Gastroesophageal sphincter (tissue), 4 donors: ENCODE data around the gene PSMC4. TPM values are rescaled to one million over a fixed set of nuclear protein-coding genes. Genes with fewer than 3 reads are reported as not detected.

ENCODE experiments used
- ATAC-seq: fragments of 150-250 bp; one replicate; pipeline ENCODE4 v1.9.1; 2016; ENCODE audit warnings: mild to moderate bottlenecking, moderate library complexity
- H3K27ac ChIP-seq, 4 donors: fragments of 200-600 bp; sonication (generic) in 3 of 4; 1 replicate in 3 of 4; 2 replicates in 1 of 4; pipeline ENCODE4 v1.5.1; 2016 to 2019
- H3K27me3 ChIP-seq: fragments of 200-600 bp; sonication (generic); one replicate; pipeline ENCODE4 v1.5.1; 2019
- H3K36me3 ChIP-seq, 2 donors: fragments of 200-600 bp; sonication (generic); one replicate each; pipeline ENCODE4 v1.5.1; 2019; ENCODE audit warnings: control low read depth in 1 of 2
- H3K4me1 ChIP-seq, 3 donors: fragments of 200-600 bp; sonication (generic); 1 replicate in 2 of 3; 2 replicates in 1 of 3; pipeline ENCODE4 v1.5.1; 2016 to 2019; ENCODE audit warnings: control low read depth in 2 of 3
- H3K4me3 ChIP-seq, 2 donors: fragments of 200-600 bp; sonication (generic); one replicate each; pipeline ENCODE4 v1.5.1; 2019; ENCODE audit warnings: mild to moderate bottlenecking in 1 of 2, moderate library complexity in 1 of 2
- H3K9me3 ChIP-seq, 3 donors: fragments of 200-600 bp; sonication (generic); one replicate each; pipeline ENCODE4 v1.5.1; 2017 to 2019; ENCODE audit warnings: control low read depth in 2 of 3
- CTCF ChIP-seq, 4 experiments: fragments of 200-600 bp in 2 of 4; fragments of 450-650 bp in 2 of 4; sonication (generic) in 1 of 4; IDR thresholded peaks; one replicate each; pipeline ENCODE4 v1.5.1; 2017 to 2019; ENCODE audit warnings: antibody characterized with exemption in 4 of 4, mild to moderate bottlenecking in 2 of 4, moderate library complexity in 2 of 4
- EP300 ChIP-seq: sonication (generic); formaldehyde crosslinking; IDR thresholded peaks from one replicate; pipeline ENCODE4 v1.6.1; 2017; ENCODE audit warnings: antibody characterized with exemption, mild to moderate bottlenecking
- POLR2A ChIP-seq, 2 donors: fragments of 450-650 bp; IDR thresholded peaks; one replicate each; pipeline ENCODE4 v1.6.1; 2017; ENCODE audit warnings: antibody characterized with exemption in 2 of 2, mild to moderate bottlenecking in 2 of 2, moderate library complexity in 1 of 2
- POLR2AphosphoS5 ChIP-seq: sonication (generic); formaldehyde crosslinking; IDR thresholded peaks from one replicate; pipeline ENCODE4 v1.6.1; 2017; ENCODE audit warnings: antibody characterized with exemption
- whole genome bisulfite sequencing, 2 donors: methylation state at CpG; one replicate each; pipeline ENCODE4 v1.1.5; 2018; ENCODE audit warnings: low coverage in 1 of 2; 5-methylcytosine and 5-hydroxymethylcytosine counted together
- total RNA-seq, 4 donors: library from RNA; depleted of rRNA; stranded (reverse); fragments of >200 nt; gene quantifications; one replicate each; pipeline ENCODE4 v1.1.0, GENCODE V29; 2016

PSMC4 gene
- total RNA-seq, 4 donors from 2014 or later = 75.2 to 104 (median 94.7) TPM

- H3K4me1 ChIP-seq = no peaks in the 10 kb centered on the region
- H3K27me3 ChIP-seq = peaks cover 31% of the 10 kb centered on the region
- peaks cover 0 to 17% (median 0%) of the 10 kb centered on the region in 3 donors for H3K9me3 ChIP-seq
- no peak for ATAC-seq
- TF ChIP-seq EP300 (no peak), POLR2AphosphoS5 (no peak), POLR2A (IDR thresholded peaks at IDR 0.05) (no peak), CTCF (IDR thresholded peaks at IDR 0.05) (no peak)
- H3K27ac ChIP-seq = no peak overlapping the region
- WGBS, 2 donors = 31 to 36% methylated on average over 3 of the region's 4 CpGs
- no peak overlapping the region for H3K4me3 ChIP-seq
- no peaks in the 10 kb centered on the region for H3K36me3 ChIP-seq
Measured at GRCh38 chr19:39942366-39942730, 28.6 kb upstream of the PSMC4 start.

- peaks cover 42% of the 10 kb centered on the region for H3K27me3 ChIP-seq
- 67 to 86% methylated on average over 4 to 7 of the region's 7 CpGs for WGBS, 2 donors
- no peak for ATAC-seq
- H3K36me3 ChIP-seq = no peaks in the 10 kb centered on the region
- TF ChIP-seq CTCF (IDR thresholded peaks at IDR 0.05) (no peak), POLR2A (IDR thresholded peaks at IDR 0.05) (no peak), POLR2AphosphoS5 (no peak), EP300 (no peak)
- H3K27ac ChIP-seq = no peak overlapping the region
- H3K4me3 ChIP-seq = no peak overlapping the region
- no peaks in the 10 kb centered on the region for H3K4me1 ChIP-seq
- H3K9me3 ChIP-seq = peaks cover 0 to 17% (median 0%) of the 10 kb centered on the region in 3 donors
Measured at GRCh38 chr19:39943586-39943985, 27.4 kb upstream of the PSMC4 start.

- no peaks in the 10 kb centered on the region for H3K4me1 ChIP-seq
- no peak overlapping the region for H3K4me3 ChIP-seq
- H3K36me3 ChIP-seq = no peaks in the 10 kb centered on the region
- no peak overlapping the region for H3K27ac ChIP-seq
- WGBS, 2 donors = 84 to 94% methylated on average over 2 to 3 of the region's 4 CpGs
- H3K27me3 ChIP-seq = peaks cover 39% of the 10 kb centered on the region
- ATAC-seq = no peak
- no peak for TF ChIP-seq POLR2A (IDR thresholded peaks at IDR 0.05)
- H3K9me3 ChIP-seq = no peaks in the 10 kb centered on the region
Measured at GRCh38 chr19:39946532-39946931, 24.4 kb upstream of the PSMC4 start.

DNA sequence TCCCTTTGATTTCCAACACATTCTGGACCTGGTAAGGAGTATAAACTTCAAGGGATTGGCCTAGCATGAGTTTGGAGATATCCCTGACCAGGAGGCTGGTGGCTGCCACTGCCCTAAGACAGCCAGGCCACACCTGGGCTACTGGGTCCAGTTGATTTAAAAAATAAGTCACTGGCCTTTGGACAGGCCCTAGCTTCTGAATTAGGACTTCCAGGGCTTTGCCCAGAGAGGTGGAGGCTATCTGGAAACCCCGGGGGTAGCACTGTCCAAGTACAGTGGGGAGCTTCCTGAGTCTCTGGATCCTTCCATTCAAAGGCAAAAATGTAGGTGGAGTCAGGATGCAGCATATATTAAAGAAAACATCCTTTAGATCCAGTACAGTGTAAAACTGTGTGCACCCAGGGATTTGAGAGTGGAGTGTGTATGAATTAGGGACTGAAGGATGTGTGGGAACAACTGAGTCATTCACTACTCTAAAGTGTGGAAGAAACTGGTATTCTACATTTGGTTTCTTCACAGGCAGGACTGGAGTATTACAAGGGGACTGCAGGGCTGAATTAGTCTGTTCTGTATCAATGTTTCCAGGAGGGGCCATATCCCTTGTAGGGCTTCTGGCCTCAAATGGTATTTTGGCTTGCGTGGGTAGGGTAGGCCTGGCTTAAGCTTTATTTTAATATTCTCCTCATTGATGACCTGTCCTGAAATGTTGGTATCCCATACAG lies 21.8 kb upstream of the PSMC4 start:
- H3K4me1 ChIP-seq = no peaks in the 10 kb centered on the region
- no peaks in the 10 kb centered on the region for H3K9me3 ChIP-seq
- no peak for TF ChIP-seq EP300
- ATAC-seq = no peak
- no peak overlapping the region for H3K4me3 ChIP-seq
- no peak overlapping the region for H3K27ac ChIP-seq
- no CpG with 5 or more reads among the region's 2 CpGs for WGBS, 2 donors
- H3K27me3 ChIP-seq = peaks cover 30% of the 10 kb centered on the region
- no peaks in the 10 kb centered on the region for H3K36me3 ChIP-seq

DNA sequence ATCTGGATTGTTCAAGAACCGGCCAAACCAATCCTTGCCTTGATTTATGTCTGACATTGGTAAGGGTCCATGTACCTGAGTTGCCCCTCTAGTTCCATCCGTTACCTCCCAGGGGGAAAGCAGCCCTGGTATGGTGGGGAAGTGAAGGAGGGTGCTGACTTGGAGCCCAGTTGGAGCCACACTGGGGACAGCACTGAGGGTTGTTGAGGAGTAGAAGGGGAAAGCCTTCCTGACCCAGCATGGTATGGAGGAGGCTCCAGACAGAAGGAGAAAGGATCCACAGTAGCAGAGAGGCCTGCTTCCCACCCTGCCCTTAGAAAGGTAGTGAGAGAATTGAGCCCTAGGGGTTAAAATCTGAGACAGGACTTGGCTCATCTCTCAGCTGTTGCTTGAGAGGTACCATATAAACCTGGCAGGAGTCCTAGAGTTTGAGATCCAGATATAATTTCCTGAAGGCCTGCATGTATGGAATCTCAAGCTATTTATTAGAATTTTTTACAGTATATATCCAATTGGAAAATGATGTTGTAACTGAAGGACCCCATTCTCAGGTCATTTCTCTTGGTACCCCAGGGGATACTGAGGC lies 19.8 kb upstream of the PSMC4 start:
- ATAC-seq = no peak
- Histone ChIP-seq H3K36me3 (no peaks in the 10 kb centered on the region), H3K4me3 (no peak overlapping the region), H3K27ac (no peak overlapping the region), H3K9me3 (no peaks in the 10 kb centered on the region), H3K4me1 (no peaks in the 10 kb centered on the region), H3K27me3 (peaks cover 23% of the 10 kb centered on the region)
- 83% methylated on average over 1 of the region's 2 CpGs; no CpG with 5 or more reads in 1 of the 2 donors for WGBS, 2 donors
- no peak for TF ChIP-seq EP300
- TF ChIP-seq POLR2AphosphoS5 = no peak
- TF ChIP-seq POLR2A (IDR thresholded peaks at IDR 0.05) = no peak
- no peak for TF ChIP-seq CTCF (IDR thresholded peaks at IDR 0.05)

GRCh38 chr19:39951686-39952085 lies 19.3 kb upstream of the PSMC4 start:
- Histone ChIP-seq H3K9me3 (no peaks in the 10 kb centered on the region), H3K4me3 (no peak overlapping the region), H3K27ac (no peak overlapping the region), H3K36me3 (no peaks in the 10 kb centered on the region), H3K4me1 (no peaks in the 10 kb centered on the region), H3K27me3 (peaks cover 18% of the 10 kb centered on the region)
- TF ChIP-seq EP300 (no peak), POLR2A (IDR thresholded peaks at IDR 0.05) (no peak), POLR2AphosphoS5 (no peak), CTCF (IDR thresholded peaks at IDR 0.05) (no peak)
- no peak for ATAC-seq
- 40% methylated on average over 3 of the region's 3 CpGs; no CpG with 5 or more reads in 1 of the 2 donors for WGBS, 2 donors
